GM12878 (cell line): ENCODE measurements around the gene H2AZ2.

Experiments used
- BCL11A ChIP-seq: IDR thresholded peaks from 2 replicates; pipeline ENCODE4 v1.6.1; 2011; ENCODE audit warnings: low read depth, low read length
- CBFB ChIP-seq: IDR thresholded peaks from 2 replicates; pipeline ENCODE4 v1.6.1; 2016; ENCODE audit warnings: antibody characterized with exemption, low read depth
- FOXM1 ChIP-seq: IDR thresholded peaks from 2 replicates; pipeline ENCODE4 v1.6.1; 2012; ENCODE audit warnings: low read depth, mild to moderate bottlenecking, inconsistent platforms, low read length, moderate library complexity
- NR2C2 ChIP-seq: IDR thresholded peaks from 2 replicates; pipeline ENCODE4 v1.6.1; 2011; ENCODE audit warnings: borderline replicate concordance, low read depth; ENCODE audit not compliant: control insufficient read depth, insufficient read length
- POLR2A ChIP-seq: IDR thresholded peaks from 2 replicates; pipeline ENCODE4 v1.6.1; 2011; ENCODE audit warnings: low read depth, mild to moderate bottlenecking, low read length
- POLR2AphosphoS5 ChIP-seq: IDR thresholded peaks from 2 replicates; pipeline ENCODE4 v1.6.1; 2011; ENCODE audit warnings: mild to moderate bottlenecking, low read length, inconsistent platforms
- RCOR1 ChIP-seq: conservative IDR thresholded peaks from 2 replicates; pipeline ENCODE4 v1.6.1; 2012; ENCODE audit warnings: low read depth, low read length, improper control_type of control experiment
- SREBF2 ChIP-seq: IDR thresholded peaks from 2 replicates; pipeline ENCODE4 v1.6.1; 2012; ENCODE audit warnings: mild to moderate bottlenecking, low read length
- TCF3 ChIP-seq: IDR thresholded peaks from 2 replicates; pipeline ENCODE4 v1.6.1; 2012; ENCODE audit warnings: low read depth, mild to moderate bottlenecking, low read length, borderline replicate concordance; ENCODE audit not compliant: insufficient read depth
- TF ChIP-seq, protein P1 (sequence below), 3 experiments: IDR thresholded peaks in 2 of 3; conservative IDR thresholded peaks in 1 of 3; 2 replicates each; pipeline ENCODE4 v1.5.1; 2011; ENCODE audit warnings: low read depth in 3 of 3, low read length in 3 of 3, mild to moderate bottlenecking in 3 of 3, control low read depth in 2 of 3, moderate library complexity in 2 of 3, inconsistent platforms in 1 of 3, mixed read lengths in 1 of 3; ENCODE audit not compliant: control insufficient read depth in 2 of 3, insufficient read depth in 1 of 3; ENCODE audit errors: extremely low read depth in 1 of 3
- TF ChIP-seq, protein P2 (sequence below): IDR thresholded peaks from 2 replicates; pipeline ENCODE4 v1.6.1; 2012; ENCODE audit warnings: low read depth, low read length, improper control_type of control experiment

DNA sequence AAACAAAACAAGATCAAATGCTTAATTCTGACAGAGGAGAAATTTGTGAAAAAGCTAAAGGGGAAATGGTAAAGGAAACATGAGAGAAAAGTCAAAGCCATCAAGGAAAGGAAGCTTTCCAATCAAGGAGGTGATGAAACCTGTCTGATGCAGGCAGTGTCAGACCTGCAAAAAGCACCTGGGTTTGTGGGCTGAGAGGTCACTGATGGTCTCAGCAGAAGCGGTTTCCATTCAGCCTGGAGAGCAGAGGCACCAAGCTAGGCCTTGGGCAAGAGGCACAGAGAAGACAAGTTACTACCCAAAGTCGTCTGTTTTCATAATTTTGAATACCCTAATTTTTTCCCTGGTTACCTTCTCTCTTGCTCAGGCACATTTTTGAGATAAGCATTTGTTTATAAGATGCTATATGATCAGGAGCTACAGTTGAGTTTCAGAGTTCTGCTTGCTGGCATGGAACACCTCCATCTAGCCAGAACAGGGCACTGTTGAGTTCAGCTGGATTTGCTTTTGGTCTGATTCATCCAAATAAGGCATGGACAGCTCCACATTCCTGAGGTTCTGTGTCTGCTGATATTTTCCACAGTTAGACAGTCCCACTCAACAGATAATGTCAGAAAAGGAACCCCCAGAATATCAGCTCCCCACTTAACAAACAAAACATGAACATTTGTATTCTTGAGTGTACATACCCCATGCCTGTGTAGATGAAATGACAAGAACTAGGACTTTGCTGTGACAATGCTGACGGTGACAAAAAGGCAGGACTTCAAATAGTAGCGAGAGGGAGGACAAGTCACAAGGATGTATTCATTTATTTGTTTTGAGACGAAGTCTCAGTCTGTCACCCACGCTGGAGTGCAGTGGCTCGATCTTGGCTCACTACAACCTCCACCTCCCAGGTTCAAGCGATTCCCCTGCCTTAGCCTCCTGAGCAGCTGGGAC lies 56.3 kb downstream of the H2AZ2 start:
- TF ChIP-seq TCF3 = no peak
- no peak for TF ChIP-seq POLR2A
- no peak for TF ChIP-seq RCOR1
- TF ChIP-seq, protein P1, sequence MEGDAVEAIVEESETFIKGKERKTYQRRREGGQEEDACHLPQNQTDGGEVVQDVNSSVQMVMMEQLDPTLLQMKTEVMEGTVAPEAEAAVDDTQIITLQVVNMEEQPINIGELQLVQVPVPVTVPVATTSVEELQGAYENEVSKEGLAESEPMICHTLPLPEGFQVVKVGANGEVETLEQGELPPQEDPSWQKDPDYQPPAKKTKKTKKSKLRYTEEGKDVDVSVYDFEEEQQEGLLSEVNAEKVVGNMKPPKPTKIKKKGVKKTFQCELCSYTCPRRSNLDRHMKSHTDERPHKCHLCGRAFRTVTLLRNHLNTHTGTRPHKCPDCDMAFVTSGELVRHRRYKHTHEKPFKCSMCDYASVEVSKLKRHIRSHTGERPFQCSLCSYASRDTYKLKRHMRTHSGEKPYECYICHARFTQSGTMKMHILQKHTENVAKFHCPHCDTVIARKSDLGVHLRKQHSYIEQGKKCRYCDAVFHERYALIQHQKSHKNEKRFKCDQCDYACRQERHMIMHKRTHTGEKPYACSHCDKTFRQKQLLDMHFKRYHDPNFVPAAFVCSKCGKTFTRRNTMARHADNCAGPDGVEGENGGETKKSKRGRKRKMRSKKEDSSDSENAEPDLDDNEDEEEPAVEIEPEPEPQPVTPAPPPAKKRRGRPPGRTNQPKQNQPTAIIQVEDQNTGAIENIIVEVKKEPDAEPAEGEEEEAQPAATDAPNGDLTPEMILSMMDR (IDR thresholded peaks at IDR 0.05 in 2 of 3, conservative IDR thresholded peaks at IDR 0.05 in 1 of 3; ENCODE audit: control insufficient read depth in 2 of 3, extremely low read depth in 1 of 3, insufficient read depth in 1 of 3, low read depth in 3 of 3, low read length in 3 of 3) = no peak
- TF ChIP-seq, protein P2, sequence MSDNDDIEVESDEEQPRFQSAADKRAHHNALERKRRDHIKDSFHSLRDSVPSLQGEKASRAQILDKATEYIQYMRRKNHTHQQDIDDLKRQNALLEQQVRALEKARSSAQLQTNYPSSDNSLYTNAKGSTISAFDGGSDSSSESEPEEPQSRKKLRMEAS = no peak
- no peak for TF ChIP-seq SREBF2
- no peak for TF ChIP-seq NR2C2
- TF ChIP-seq POLR2AphosphoS5 = no peak
- TF ChIP-seq CBFB = no peak
- TF ChIP-seq BCL11A = no peak
- TF ChIP-seq FOXM1 = no peak
